Measurements from ENCODE around the gene HIGD1A. TPM values are rescaled to one million over a fixed set of nuclear protein-coding genes. Genes with fewer than 3 reads are reported as not detected.

Gene HIGD1A
- total and polyA plus RNA-seq, 12 donors, result 62.4 to 324 (median 120) TPM

DNA sequence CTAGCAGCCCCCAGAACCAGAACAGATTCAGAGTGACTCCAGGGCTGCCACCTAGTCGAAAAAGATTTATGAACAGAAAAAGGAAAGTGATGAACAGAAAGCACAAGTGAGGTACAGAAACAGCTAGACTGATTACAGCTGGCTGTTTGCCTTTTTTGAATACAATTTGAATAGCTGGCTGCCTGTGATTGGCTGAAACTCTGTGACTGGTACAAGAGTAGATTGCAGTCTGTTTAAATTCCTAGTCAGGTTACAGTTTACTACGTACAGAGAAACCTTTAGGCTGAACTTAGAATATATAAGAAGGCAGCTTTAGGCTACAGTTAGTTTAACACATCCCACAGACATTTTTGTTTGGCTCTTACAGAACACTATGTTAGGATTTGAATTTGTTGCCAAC lies 41.3 kb downstream of the HIGD1A start:
- Histone ChIP-seq H3K9me3 (replicated peaks in 1 of 3) (no peaks in the 10 kb centered on the region), H3K4me1 (replicated peaks in 1 of 2) (peaks cover 0 to 7% of the 10 kb centered on the region in 2 donors), H3K36me3 (replicated peaks in 1 of 2) (no peaks in the 10 kb centered on the region), H3K27ac (no peak overlapping the region), H3K27me3 (no peaks in the 10 kb centered on the region), H3K4me3 (no peak overlapping the region)
- TF ChIP-seq POLR2A (IDR thresholded peaks at IDR 0.05), result no peak
- TF ChIP-seq, protein P1, sequence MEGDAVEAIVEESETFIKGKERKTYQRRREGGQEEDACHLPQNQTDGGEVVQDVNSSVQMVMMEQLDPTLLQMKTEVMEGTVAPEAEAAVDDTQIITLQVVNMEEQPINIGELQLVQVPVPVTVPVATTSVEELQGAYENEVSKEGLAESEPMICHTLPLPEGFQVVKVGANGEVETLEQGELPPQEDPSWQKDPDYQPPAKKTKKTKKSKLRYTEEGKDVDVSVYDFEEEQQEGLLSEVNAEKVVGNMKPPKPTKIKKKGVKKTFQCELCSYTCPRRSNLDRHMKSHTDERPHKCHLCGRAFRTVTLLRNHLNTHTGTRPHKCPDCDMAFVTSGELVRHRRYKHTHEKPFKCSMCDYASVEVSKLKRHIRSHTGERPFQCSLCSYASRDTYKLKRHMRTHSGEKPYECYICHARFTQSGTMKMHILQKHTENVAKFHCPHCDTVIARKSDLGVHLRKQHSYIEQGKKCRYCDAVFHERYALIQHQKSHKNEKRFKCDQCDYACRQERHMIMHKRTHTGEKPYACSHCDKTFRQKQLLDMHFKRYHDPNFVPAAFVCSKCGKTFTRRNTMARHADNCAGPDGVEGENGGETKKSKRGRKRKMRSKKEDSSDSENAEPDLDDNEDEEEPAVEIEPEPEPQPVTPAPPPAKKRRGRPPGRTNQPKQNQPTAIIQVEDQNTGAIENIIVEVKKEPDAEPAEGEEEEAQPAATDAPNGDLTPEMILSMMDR (IDR thresholded peaks at IDR 0.05), result no peak
- intact Hi-C loops (cut with DNase I), result no loop called here
- no peak for DNase-seq
- WGBS, 4 donors, result 69 to 78% (median 73%) methylated on average over 2 of the region's 2 CpGs

DNA sequence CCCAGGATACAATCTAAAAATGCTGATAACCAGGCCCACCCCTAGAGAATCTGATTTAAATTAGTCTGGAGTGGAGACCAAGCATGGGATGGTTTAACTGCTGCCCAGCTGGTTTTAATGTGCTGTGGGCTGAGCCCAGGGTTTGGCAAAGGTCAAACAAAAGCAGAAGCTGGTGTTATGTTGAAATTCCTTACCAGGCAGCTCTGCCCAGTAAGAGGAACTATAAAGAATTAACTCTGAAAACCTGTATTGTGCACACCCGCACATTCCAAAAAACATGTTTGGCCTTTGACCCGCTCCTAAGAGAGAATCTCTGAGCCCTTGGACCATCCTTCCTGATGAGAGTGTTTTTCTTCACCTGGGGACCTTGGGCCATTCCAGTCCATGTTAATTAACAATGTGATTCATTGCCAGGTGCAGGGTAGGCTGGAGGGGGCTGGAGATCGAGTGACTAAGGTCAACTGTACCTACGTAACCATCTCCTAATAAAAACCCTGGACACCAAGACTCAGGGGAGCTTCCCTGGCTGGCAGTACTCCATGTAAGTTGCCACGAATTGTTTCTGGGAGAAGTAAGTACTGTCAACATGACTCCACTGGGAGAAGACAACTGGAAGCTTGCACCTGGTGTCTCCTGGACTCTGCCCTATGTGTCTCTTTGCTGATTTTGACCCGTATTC lies 42.1 kb downstream of the HIGD1A start:
- H3K36me3 ChIP-seq (replicated peaks in 1 of 2), result no peaks in the 10 kb centered on the region
- no peak overlapping the region for H3K4me3 ChIP-seq
- WGBS, 4 donors, result 80 to 88% (median 86%) methylated on average over 5 to 6 of the region's 6 CpGs
- TF ChIP-seq POLR2A (IDR thresholded peaks at IDR 0.05), result no peak
- TF ChIP-seq, protein P1 (IDR thresholded peaks at IDR 0.05), result no peak
- peak in 2 of 7 donors; percentile 31 to 51 for DNase-seq
- intact Hi-C loops (cut with DNase I), result no loop called here
- peaks cover 0 to 7% of the 10 kb centered on the region in 2 donors for H3K4me1 ChIP-seq (replicated peaks in 1 of 2)
- H3K27me3 ChIP-seq, result no peaks in the 10 kb centered on the region
- no peaks in the 10 kb centered on the region for H3K9me3 ChIP-seq (replicated peaks in 1 of 3)
- no peak overlapping the region for H3K27ac ChIP-seq

DNA sequence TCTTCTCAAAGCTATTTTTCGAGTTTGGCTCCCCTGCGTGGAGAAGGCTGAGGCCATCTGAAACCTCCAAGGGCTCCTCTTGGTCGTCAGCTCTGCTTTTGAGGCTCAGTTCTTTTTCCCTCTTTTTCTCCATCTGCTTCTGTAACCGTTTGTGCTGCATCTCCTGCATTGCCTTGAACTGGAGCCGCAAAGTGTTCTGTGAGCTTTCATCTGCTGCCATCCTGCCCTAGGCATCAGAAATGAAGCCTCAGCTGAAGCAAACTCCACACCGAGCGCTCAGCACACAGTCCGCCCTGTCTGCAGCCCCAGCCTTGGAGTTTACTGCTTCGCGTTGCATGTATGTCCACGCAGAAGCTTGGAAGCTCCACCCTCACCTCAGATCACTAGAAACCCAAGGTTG lies 46.2 kb downstream of the HIGD1A start:
- WGBS, 4 donors, result 84 to 88% (median 86%) methylated on average over 11 of the region's 11 CpGs
- H3K4me1 ChIP-seq (replicated peaks in 1 of 2), result peaks cover 0 to 7% of the 10 kb centered on the region in 2 donors
- no peak for DNase-seq
- no peaks in the 10 kb centered on the region for H3K27me3 ChIP-seq
- H3K27ac ChIP-seq, result no peak overlapping the region
- H3K36me3 ChIP-seq (replicated peaks in 1 of 2), result no peaks in the 10 kb centered on the region
- no peaks in the 10 kb centered on the region for H3K9me3 ChIP-seq (replicated peaks in 1 of 3)
- no peak overlapping the region for H3K4me3 ChIP-seq
- TF ChIP-seq, protein P1 (IDR thresholded peaks at IDR 0.05), result no peak
- TF ChIP-seq POLR2A (IDR thresholded peaks at IDR 0.05), result no peak
- intact Hi-C loops (cut with DNase I), result no loop called here

DNA sequence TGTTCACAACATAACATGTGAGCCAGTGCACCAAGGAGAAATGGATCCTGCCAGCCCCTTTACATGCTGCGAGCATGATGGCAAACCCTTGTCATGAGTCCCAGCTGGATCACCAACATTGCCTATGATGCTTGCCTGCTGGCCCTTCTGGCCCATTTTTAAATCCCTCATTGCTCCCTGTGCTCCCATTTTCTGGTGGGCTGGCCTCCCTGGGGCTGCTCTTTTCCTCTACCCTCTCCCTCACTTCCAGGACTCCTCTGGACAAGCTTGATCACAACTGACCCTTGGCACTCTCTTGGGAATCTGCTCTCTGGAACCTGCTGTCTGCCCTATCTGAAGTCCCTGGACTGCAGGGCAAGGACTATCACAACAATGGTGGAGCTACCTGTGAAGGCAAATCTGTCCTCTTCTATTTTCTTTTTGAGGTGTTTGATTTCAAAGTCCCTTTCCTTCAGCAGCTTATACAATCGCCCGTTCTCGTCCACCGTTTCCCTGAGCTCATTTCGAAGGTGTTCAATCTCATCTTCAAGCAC lies 47.5 kb downstream of the HIGD1A start:
- Histone ChIP-seq H3K27me3 (no peaks in the 10 kb centered on the region), H3K4me1 (replicated peaks in 1 of 2) (no peaks in the 10 kb centered on the region), H3K9me3 (replicated peaks in 1 of 3) (no peaks in the 10 kb centered on the region), H3K27ac (no peak overlapping the region), H3K4me3 (no peak overlapping the region), H3K36me3 (replicated peaks in 1 of 2) (no peaks in the 10 kb centered on the region)
- TF ChIP-seq, protein P1 (IDR thresholded peaks at IDR 0.05), result no peak
- no peak for TF ChIP-seq POLR2A (IDR thresholded peaks at IDR 0.05)
- no peak for DNase-seq
- intact Hi-C loops (cut with DNase I), result no loop called here
- 91 to 95% (median 94%) methylated on average over 6 of the region's 6 CpGs for WGBS, 4 donors
